Right lobe of liver (tissue), 6 donors: ENCODE data around the gene ZCCHC24. TPM values are rescaled to one million over a fixed set of nuclear protein-coding genes. Genes with fewer than 3 reads are reported as not detected.

Experiments used
- ATAC-seq, 4 donors: fragments of 200-7000 bp; cut with Tn5 transposase; one replicate each; pipeline ENCODE4 v1.9.1; 2020; ENCODE audit warnings: mild to moderate bottlenecking in 4 of 4, moderate library complexity in 4 of 4
- DNase-seq, 3 donors: peaks; one replicate each; pipeline ENCODE4 v3.0.0-alpha.2; 2020
- H3K27ac ChIP-seq, 3 donors: fragments of 200-600 bp; one replicate each; pipeline ENCODE4 v1.8.0; 2022
- H3K27me3 ChIP-seq, 2 donors: fragments of 200-600 bp; one replicate each; pipeline ENCODE4 v1.8.0; 2022
- H3K36me3 ChIP-seq, 4 donors: fragments of 200-600 bp; sonication (generic) in 1 of 4; one replicate each; pipeline versions ENCODE4 v1.5.1 to v1.8.0; 2017 to 2022; ENCODE audit warnings: control low read depth in 1 of 4
- H3K4me1 ChIP-seq, 4 donors: fragments of 200-600 bp; sonication (generic) in 1 of 4; one replicate each; pipeline versions ENCODE4 v1.5.1 to v1.8.0; 2017 to 2022; ENCODE audit warnings: control low read depth in 1 of 4
- H3K4me3 ChIP-seq, 3 donors: fragments of 200-600 bp; one replicate each; pipeline ENCODE4 v1.8.0; 2022
- H3K9me3 ChIP-seq, 4 donors: fragments of 200-600 bp; sonication (generic) in 1 of 4; one replicate each; pipeline versions ENCODE4 v1.5.1 to v1.8.0; 2017 to 2022; ENCODE audit warnings: control low read depth in 1 of 4
- CTCF ChIP-seq, 4 donors: fragments of 200-600 bp in 3 of 4; fragments of 450-650 bp in 1 of 4; IDR thresholded peaks; one replicate each; pipeline versions ENCODE4 v1.5.1 to v1.8.0; 2016 to 2022; ENCODE audit warnings: antibody characterized with exemption in 4 of 4, mild to moderate bottlenecking in 2 of 4
- POLR2A ChIP-seq: fragments of 450-650 bp; IDR thresholded peaks from one replicate; pipeline ENCODE4 v1.6.1; 2017; ENCODE audit warnings: antibody characterized with exemption, mild to moderate bottlenecking
- WGBS: methylation state at CpG from one replicate; pipeline ENCODE4 v1.1.6; 2018; ENCODE audit warnings: low coverage, low lambda C conversion rate; ENCODE audit not compliant: insufficient coverage; ENCODE audit errors: missing lambda C conversion rate; 5-methylcytosine and 5-hydroxymethylcytosine counted together
- intact Hi-C, 2 donors: fragments of 100-400 bp; cut with DNase I; formaldehyde crosslinking; loops; one replicate each; pipeline versions ENCODE4 v1.11.2 to v1.14.1; 2022
- total RNA-seq, 6 experiments: library from RNA; depleted of rRNA in 2 of 6; stranded (reverse); fragments of >200 nt in 2 of 6; fragmentation: NEBNext Ultra II Directional in 3 of 6; extraction: Animal tissue kit (Norgen Biotek cat#: 25700) in 3 of 6; gene quantifications; one replicate each; pipeline versions ENCODE4 v1.1.0 to v1.2.4, GENCODE V29; 2016 to 2023
- donor health status: DM: no; HTN: yes; CAD: no.
- donor health status: DM: no; HTN: no; CAD: no.
- donor health status: DM: no; HTN: no; CAD: no.
- donor health status: DM: no; HTN: yes; CAD: no.
- donor health status: DM: no; HTN: yes; CAD: no.

Gene ZCCHC24
- total RNA-seq, 6 experiments from 2014 or later: 19.8 to 33.6 (median 22.7) TPM

- peak overlapping the region in 1 of 3 donors; percentile 58 for H3K27ac ChIP-seq
- peaks cover 0 to 39% (median 7%) of the 10 kb centered on the region in 4 donors for H3K4me1 ChIP-seq
- no peak overlapping the region for H3K4me3 ChIP-seq
- WGBS: 66% methylated on average over 9 of the region's 17 CpGs
- no peaks in the 10 kb centered on the region for H3K27me3 ChIP-seq
- peak in 1 of 3 donors; percentile 33 for DNase-seq
- no peak for TF ChIP-seq POLR2A
- no peak for ATAC-seq
- no peaks in the 10 kb centered on the region for H3K9me3 ChIP-seq
- intact Hi-C loops: no loop called here
- H3K36me3 ChIP-seq: peaks cover 0 to 9% (median 4%) of the 10 kb centered on the region in 4 donors
Observed at GRCh38 chr10:79436066-79436849, 9.2 kb downstream of the ZCCHC24 start.

DNA sequence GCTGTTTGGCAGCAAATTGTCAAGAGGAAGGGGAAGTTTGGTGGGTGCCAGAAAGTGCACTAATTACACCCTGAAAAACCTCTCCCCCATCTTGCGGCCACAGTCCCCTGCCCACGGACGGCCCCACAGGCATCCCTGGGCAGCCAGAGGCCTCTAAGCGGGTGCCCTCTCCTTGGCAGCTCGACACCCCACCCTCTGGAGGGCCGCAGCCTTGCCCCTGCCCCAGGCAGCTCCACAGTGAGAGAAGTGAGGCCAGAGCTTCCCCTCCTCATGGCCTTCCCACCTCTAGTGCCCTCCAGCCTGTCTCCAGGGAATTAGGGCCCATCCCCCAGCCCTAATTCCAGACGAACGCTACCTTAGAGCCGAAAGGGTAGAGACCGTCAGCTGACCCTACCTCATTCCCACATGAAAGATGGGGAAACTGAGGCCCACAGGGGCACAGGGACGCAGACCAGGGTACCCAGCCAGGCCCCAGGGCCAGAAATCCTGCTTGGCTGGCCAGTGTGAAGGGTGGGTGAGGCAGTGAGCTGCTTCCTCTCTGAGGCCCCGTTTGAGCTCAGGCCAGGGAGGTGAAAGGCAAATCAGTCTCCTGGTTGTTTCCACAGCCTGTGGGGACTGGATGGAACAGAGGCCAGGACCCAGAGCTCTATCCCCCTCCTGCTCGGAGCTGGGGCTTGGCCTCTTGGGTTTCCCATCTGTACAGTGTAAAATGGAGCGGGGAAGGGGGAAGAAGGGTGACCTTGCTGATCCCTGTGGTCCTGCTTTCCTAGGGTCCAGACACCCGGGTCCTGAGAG, 10.0 kb downstream of the ZCCHC24 start:
- intact Hi-C loops: no loop called here
- peak; percentile 34 to 59 (median 52) for ATAC-seq
- DNase-seq: no peak
- Histone ChIP-seq H3K27me3 (no peaks in the 10 kb centered on the region), H3K9me3 (no peaks in the 10 kb centered on the region), H3K4me1 (peaks cover 0 to 34% (median 6%) of the 10 kb centered on the region in 4 donors), H3K27ac (peak overlapping the region; percentile 40 to 58 (median 43)), H3K36me3 (peaks cover 0 to 12% (median 4%) of the 10 kb centered on the region in 4 donors), H3K4me3 (no peak overlapping the region)
- no peak for TF ChIP-seq CTCF (IDR thresholded peaks at IDR 0.05)
- TF ChIP-seq POLR2A: no peak
- WGBS: 63% methylated on average over 11 of the region's 15 CpGs

DNA sequence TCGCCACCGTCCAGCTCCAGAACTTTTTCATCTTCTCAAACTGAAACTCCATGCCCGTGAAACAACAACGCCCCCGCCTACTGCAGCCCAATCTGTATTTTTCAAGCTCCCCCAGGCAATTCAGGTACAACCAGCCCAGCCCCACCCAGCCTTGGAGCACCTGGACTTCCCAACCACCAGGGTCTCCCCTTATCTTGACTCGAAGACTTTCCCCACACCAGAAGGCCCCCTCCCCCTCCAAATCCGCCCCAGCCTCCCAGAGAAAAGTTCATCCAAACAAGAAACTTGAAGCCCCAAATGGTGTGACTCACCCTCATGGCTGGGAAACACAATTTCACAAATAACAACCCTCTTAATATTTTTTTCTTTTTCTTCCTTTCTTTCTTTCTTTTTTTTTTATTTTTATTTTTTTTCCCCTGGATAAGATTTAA, 10.6 kb downstream of the ZCCHC24 start:
- H3K27ac ChIP-seq: peak overlapping the region in 1 of 3 donors; percentile 58
- no peak for TF ChIP-seq POLR2A

GRCh38 chr10:79434223-79434687, 11.2 kb downstream of the ZCCHC24 start:
- Histone ChIP-seq H3K27ac (no peak overlapping the region), H3K4me3 (no peak overlapping the region), H3K4me1 (peaks cover 0 to 25% (median 4%) of the 10 kb centered on the region in 4 donors), H3K9me3 (no peaks in the 10 kb centered on the region), H3K27me3 (no peaks in the 10 kb centered on the region), H3K36me3 (peaks cover 0 to 15% (median 4%) of the 10 kb centered on the region in 4 donors)
- DNase-seq (peak in 1 of 3 donors; percentile 19), ATAC-seq (no peak)
- 63% methylated on average over 3 of the region's 5 CpGs for WGBS
- TF ChIP-seq CTCF (IDR thresholded peaks at IDR 0.05) (no peak), POLR2A (no peak)
- intact Hi-C loops: no loop called here

More for the DNA sequence above, 10.6 kb downstream of the ZCCHC24 start:
- Histone ChIP-seq H3K9me3 (no peaks in the 10 kb centered on the region), H3K4me3 (no peak overlapping the region), H3K4me1 (peaks cover 0 to 30% (median 4%) of the 10 kb centered on the region in 4 donors), H3K36me3 (peaks cover 0 to 14% (median 4%) of the 10 kb centered on the region in 4 donors), H3K27me3 (no peaks in the 10 kb centered on the region)
- DNase-seq (peak in 1 of 3 donors; percentile 32), ATAC-seq (peak in 1 of 4 donors; percentile 20)
- 33% methylated on average over 3 of the region's 7 CpGs for WGBS
- intact Hi-C loops: no loop called here

GRCh38 chr10:79433324-79434222, 11.9 kb downstream of the ZCCHC24 start:
- Histone ChIP-seq H3K4me1 (peaks cover 0 to 19% (median under 1%) of the 10 kb centered on the region in 4 donors), H3K36me3 (peaks cover 0 to 15% (median 4%) of the 10 kb centered on the region in 4 donors), H3K27ac (no peak overlapping the region), H3K27me3 (no peaks in the 10 kb centered on the region), H3K9me3 (no peaks in the 10 kb centered on the region), H3K4me3 (no peak overlapping the region)
- TF ChIP-seq POLR2A (no peak), CTCF (IDR thresholded peaks at IDR 0.05) (no peak)
- ATAC-seq (no peak), DNase-seq (peak in 1 of 3 donors; percentile 42)
- intact Hi-C loops: no loop called here
- 52% methylated on average over 3 of the region's 13 CpGs for WGBS
